Measurements from ENCODE around the gene MFNG.
A peak's percentile ranks its signal among the peaks of the same experiment; 100 is the strongest.
"Not testable (repeated sequence)": the region's sequence is repeated elsewhere in the genome, so short reads cannot be mapped to it uniquely, and the experiment has no call there.

Gene MFNG

GRCh38 chr22:37473437-37473946 lies 12.7 kb downstream of the MFNG start:
- DNase-seq (ENCODE audit: low spot score), result no peak

GRCh38 chr22:37472418-37473006 lies 13.7 kb downstream of the MFNG start:
- no peak for DNase-seq (ENCODE audit: low spot score)

GRCh38 chr22:37471727-37472417 lies 14.3 kb downstream of the MFNG start:
- no peak for DNase-seq (ENCODE audit: low spot score)

- no peak for DNase-seq (ENCODE audit: low spot score)
Measured at GRCh38 chr22:37470087-37470445, 16.1 kb downstream of the MFNG start.

- no peak for DNase-seq (ENCODE audit: low spot score)
Measured at GRCh38 chr22:37469416-37470086, 16.6 kb downstream of the MFNG start.

- not testable (repeated sequence) for DNase-seq (ENCODE audit: low spot score)
Measured at GRCh38 chr22:37468201-37468695, 17.9 kb downstream of the MFNG start.

GRCh38 chr22:37467391-37467955 lies 18.7 kb downstream of the MFNG start:
- no peak for DNase-seq (ENCODE audit: low spot score)

GRCh38 chr22:37464181-37464580 lies 22.0 kb downstream of the MFNG start:
- DNase-seq (ENCODE audit: low spot score), result no peak

GRCh38 chr22:37462983-37463382 lies 23.2 kb downstream of the MFNG start:
- DNase-seq (ENCODE audit: low spot score), result no peak

GRCh38 chr22:37462436-37462835 lies 23.7 kb downstream of the MFNG start:
- no peak for DNase-seq (ENCODE audit: low spot score)

- DNase-seq (ENCODE audit: low spot score), result no peak
Measured at GRCh38 chr22:37461961-37462360, 24.2 kb downstream of the MFNG start.

- DNase-seq (ENCODE audit: low spot score), result no peak
Measured at GRCh38 chr22:37460684-37461083, 25.5 kb downstream of the MFNG start.

- no peak for DNase-seq (ENCODE audit: low spot score)
Measured at GRCh38 chr22:37459206-37459605, 27.0 kb downstream of the MFNG start.

GRCh38 chr22:37457093-37457893 lies 28.9 kb downstream of the MFNG start:
- peak; percentile 63 for DNase-seq (ENCODE audit: low spot score)

- no peak for DNase-seq (ENCODE audit: low spot score)
Measured at GRCh38 chr22:37456346-37456745, 29.8 kb downstream of the MFNG start.

- DNase-seq (ENCODE audit: low spot score), result no peak
Measured at GRCh38 chr22:37455896-37456295, 30.3 kb downstream of the MFNG start.

GRCh38 chr22:37454857-37455686 lies 31.1 kb downstream of the MFNG start:
- DNase-seq (ENCODE audit: low spot score), result peak; percentile 12

- no peak for DNase-seq (ENCODE audit: low spot score)
Measured at GRCh38 chr22:37453696-37454095, 32.5 kb downstream of the MFNG start.

- no peak for DNase-seq (ENCODE audit: low spot score)
Measured at GRCh38 chr22:37451218-37451617, 35.0 kb downstream of the MFNG start.

GRCh38 chr22:37449331-37450001 lies 36.7 kb downstream of the MFNG start:
- DNase-seq (ENCODE audit: low spot score), result no peak
